Stomach smooth muscle (tissue), 2 donors: Measurements from ENCODE around the gene SESN2.

Experiments
- H3K27ac ChIP-seq: one replicate; pipeline ENCODE4 v1.7.0; 2013; ENCODE audit warnings: mild to moderate bottlenecking, low read length, inconsistent platforms
- H3K27me3 ChIP-seq, 2 donors: one replicate each; pipeline ENCODE4 v1.7.0; 2013; ENCODE audit warnings: low read length in 2 of 2; ENCODE audit not compliant: insufficient read depth in 2 of 2, control insufficient read depth in 1 of 2
- H3K36me3 ChIP-seq, 2 donors: one replicate each; pipeline ENCODE4 v1.7.0; 2013; ENCODE audit warnings: low read length in 2 of 2; ENCODE audit not compliant: control insufficient read depth in 2 of 2, insufficient read depth in 2 of 2
- H3K4me1 ChIP-seq: one replicate; pipeline ENCODE4 v1.7.0; 2013; ENCODE audit warnings: low read length; ENCODE audit not compliant: control insufficient read depth, insufficient read depth
- H3K4me3 ChIP-seq, 2 donors: one replicate each; pipeline ENCODE4 v1.7.0; 2013; ENCODE audit warnings: low read length in 2 of 2
- H3K9ac ChIP-seq, 2 donors: one replicate each; pipeline ENCODE4 v1.7.0; 2013; ENCODE audit warnings: low read length in 2 of 2, mild to moderate bottlenecking in 1 of 2
- H3K9me3 ChIP-seq, 2 donors: one replicate each; pipeline ENCODE4 v1.7.0; 2013; ENCODE audit warnings: low read length in 2 of 2; ENCODE audit not compliant: control insufficient read depth in 2 of 2
- donor health status: healthy.
- donor health status: Pancreatic carcinoma.

The SESN2 gene

GRCh38 chr1:28259252-28259933 is at the start of gene SESN2:
Gene SESN2 (plus strand): TSS chr1:28259518. CDS start chr1:28259848, 330 bp downstream.
- peak within 1 kb of the TSS; percentile 80 to 88 for H3K4me3 ChIP-seq
- H3K9ac ChIP-seq, result peak within 1 kb of the TSS; percentile 74
- no peaks in the 10 kb centered on the region for H3K27me3 ChIP-seq
- no peaks in the 10 kb centered on the region for H3K9me3 ChIP-seq
- peak within 1 kb of the TSS; percentile 85 for H3K27ac ChIP-seq
- peaks cover 17% of the 10 kb centered on the region for H3K4me1 ChIP-seq
- H3K36me3 ChIP-seq, result no peaks in the 10 kb centered on the region

GRCh38 chr1:28209700-28210099 is 49.6 kb upstream of the SESN2 start:
- Histone ChIP-seq H3K9me3 (no peaks in the 10 kb centered on the region), H3K4me3 (no peak overlapping the region), H3K36me3 (peaks cover 20 to 27% of the 10 kb centered on the region in 2 donors), H3K27me3 (no peaks in the 10 kb centered on the region), H3K4me1 (no peaks in the 10 kb centered on the region), H3K27ac (no peak overlapping the region), H3K9ac (no peak overlapping the region)

- Histone ChIP-seq H3K9me3 (no peaks in the 10 kb centered on the region), H3K27ac (no peak overlapping the region), H3K9ac (no peak overlapping the region), H3K27me3 (no peaks in the 10 kb centered on the region), H3K36me3 (peaks cover 16 to 18% of the 10 kb centered on the region in 2 donors), H3K4me1 (no peaks in the 10 kb centered on the region), H3K4me3 (no peak overlapping the region)
These were observed 46.0 kb upstream of the SESN2 start for GRCh38 chr1:28213315-28213714.

- H3K36me3 ChIP-seq, result peaks cover 17 to 28% of the 10 kb centered on the region in 2 donors
- no peaks in the 10 kb centered on the region for H3K27me3 ChIP-seq
- no peak overlapping the region for H3K9ac ChIP-seq
- no peaks in the 10 kb centered on the region for H3K9me3 ChIP-seq
- no peak overlapping the region for H3K27ac ChIP-seq
- H3K4me3 ChIP-seq, result no peak overlapping the region
- peaks cover 12% of the 10 kb centered on the region for H3K4me1 ChIP-seq
These were observed 30.2 kb upstream of the SESN2 start for GRCh38 chr1:28229089-28229488.

GRCh38 chr1:28229996-28230395 is 29.3 kb upstream of the SESN2 start:
- Histone ChIP-seq H3K36me3 (peaks cover 13 to 22% of the 10 kb centered on the region in 2 donors), H3K9ac (no peak overlapping the region), H3K27ac (no peak overlapping the region), H3K27me3 (no peaks in the 10 kb centered on the region), H3K4me1 (peaks cover 12% of the 10 kb centered on the region), H3K9me3 (no peaks in the 10 kb centered on the region), H3K4me3 (no peak overlapping the region)

GRCh38 chr1:28232558-28233263 is 26.6 kb upstream of the SESN2 start, which contains the start of gene DNAJC8:
Gene DNAJC8 (minus strand): TSS chr1:28233029. CDS start chr1:28232998, 31 bp downstream.
- peaks cover under 1 to 12% of the 10 kb centered on the region in 2 donors for H3K36me3 ChIP-seq
- peaks cover 24% of the 10 kb centered on the region for H3K4me1 ChIP-seq
- H3K27ac ChIP-seq, result peak within 1 kb of the TSS; percentile 89
- no peaks in the 10 kb centered on the region for H3K27me3 ChIP-seq
- H3K9ac ChIP-seq, result peak within 1 kb of the TSS; percentile 96
- H3K4me3 ChIP-seq, result peak within 1 kb of the TSS; percentile 70 to 99
- no peaks in the 10 kb centered on the region for H3K9me3 ChIP-seq

GRCh38 chr1:28233264-28233606 is 26.1 kb upstream of the SESN2 start:
- Histone ChIP-seq H3K27me3 (no peaks in the 10 kb centered on the region), H3K4me1 (peaks cover 25% of the 10 kb centered on the region), H3K9me3 (no peaks in the 10 kb centered on the region), H3K4me3 (peak overlapping the region; percentile 26 to 99), H3K9ac (no peak overlapping the region), H3K36me3 (peaks cover 6 to 11% of the 10 kb centered on the region in 2 donors), H3K27ac (peak overlapping the region; percentile 89)

- H3K4me1 ChIP-seq, result peaks cover 25% of the 10 kb centered on the region
- peak within 1 kb of the TSS; percentile 80 for H3K27ac ChIP-seq
- peaks cover 4 to 6% of the 10 kb centered on the region in 2 donors for H3K36me3 ChIP-seq
- H3K4me3 ChIP-seq, result peak within 1 kb of the TSS; percentile 87 to 99
- H3K27me3 ChIP-seq, result no peaks in the 10 kb centered on the region
- H3K9me3 ChIP-seq, result no peaks in the 10 kb centered on the region
- peak within 1 kb of the TSS; percentile 86 to 87 for H3K9ac ChIP-seq
These were observed 23.3 kb upstream of the SESN2 start, which contains the start of gene ATP5IF1 for GRCh38 chr1:28235755-28236655. Gene ATP5IF1 (plus strand): TSS chr1:28236124. CDS start chr1:28236184, 60 bp downstream.

GRCh38 chr1:28236656-28237322 is 22.5 kb upstream of the SESN2 start:
- H3K27me3 ChIP-seq, result no peaks in the 10 kb centered on the region
- peaks cover 4 to 6% of the 10 kb centered on the region in 2 donors for H3K36me3 ChIP-seq
- H3K27ac ChIP-seq, result peak overlapping the region; percentile 80
- H3K9ac ChIP-seq, result peak overlapping the region; percentile 86 to 87
- H3K4me1 ChIP-seq, result peaks cover 24% of the 10 kb centered on the region
- peak overlapping the region; percentile 87 to 99 for H3K4me3 ChIP-seq
- H3K9me3 ChIP-seq, result no peaks in the 10 kb centered on the region

- no peak overlapping the region for H3K9ac ChIP-seq
- no peak overlapping the region for H3K4me3 ChIP-seq
- no peaks in the 10 kb centered on the region for H3K9me3 ChIP-seq
- peaks cover 13% of the 10 kb centered on the region for H3K4me1 ChIP-seq
- H3K36me3 ChIP-seq, result peaks cover 4 to 6% of the 10 kb centered on the region in 2 donors
- no peaks in the 10 kb centered on the region for H3K27me3 ChIP-seq
- no peak overlapping the region for H3K27ac ChIP-seq
These were observed 20.3 kb upstream of the SESN2 start for GRCh38 chr1:28239004-28239403.
